Mucosa of stomach (tissue), 1 donor: ENCODE measurements around the gene GREB1L.

Experiments used
- H3K27me3 ChIP-seq: one replicate; pipeline ENCODE4 v1.7.0; 2013; ENCODE audit warnings: mild to moderate bottlenecking, low read length; ENCODE audit not compliant: control insufficient read depth, insufficient read depth
- H3K36me3 ChIP-seq: one replicate; pipeline ENCODE4 v1.7.0; 2013; ENCODE audit warnings: low read length; ENCODE audit not compliant: control insufficient read depth, insufficient read depth
- H3K4me1 ChIP-seq: one replicate; pipeline ENCODE4 v1.7.0; 2013; ENCODE audit warnings: mild to moderate bottlenecking, low read length; ENCODE audit not compliant: control insufficient read depth, insufficient read depth
- H3K4me3 ChIP-seq: one replicate; pipeline ENCODE4 v1.7.0; 2013; ENCODE audit warnings: low read length
- H3K9ac ChIP-seq: one replicate; pipeline ENCODE4 v1.7.0; 2013; ENCODE audit warnings: mild to moderate bottlenecking, low read length, moderate library complexity
- H3K9me3 ChIP-seq: one replicate; pipeline ENCODE4 v1.7.0; 2013; ENCODE audit warnings: mild to moderate bottlenecking, low read length, moderate library complexity; ENCODE audit not compliant: control insufficient read depth
- donor health status: Pancreatic carcinoma.

The GREB1L gene

DNA sequence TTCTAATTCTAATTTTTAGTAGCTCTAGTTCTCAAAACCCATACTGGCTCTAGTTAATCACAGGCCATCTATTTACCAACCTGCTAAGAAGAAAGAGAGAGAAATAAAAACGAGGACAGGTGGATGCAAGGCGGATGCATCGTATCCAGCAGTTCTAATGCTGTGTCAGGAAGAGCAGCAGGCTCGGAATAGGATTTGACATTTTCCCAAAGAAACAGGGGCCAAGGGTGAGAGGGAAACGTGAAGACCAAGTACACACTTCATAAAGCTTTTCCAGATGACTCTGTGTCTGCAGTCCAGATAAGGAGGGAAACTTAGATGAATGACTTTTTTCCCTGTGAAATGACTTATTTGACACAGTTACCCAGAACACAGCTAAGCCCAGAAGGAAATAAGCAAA, 241.0 kb downstream of the GREB1L start:
- Histone ChIP-seq H3K27me3 (no peaks in the 10 kb centered on the region), H3K9ac (no peak overlapping the region), H3K36me3 (no peaks in the 10 kb centered on the region), H3K4me3 (no peak overlapping the region), H3K9me3 (no peaks in the 10 kb centered on the region), H3K4me1 (no peaks in the 10 kb centered on the region)

DNA sequence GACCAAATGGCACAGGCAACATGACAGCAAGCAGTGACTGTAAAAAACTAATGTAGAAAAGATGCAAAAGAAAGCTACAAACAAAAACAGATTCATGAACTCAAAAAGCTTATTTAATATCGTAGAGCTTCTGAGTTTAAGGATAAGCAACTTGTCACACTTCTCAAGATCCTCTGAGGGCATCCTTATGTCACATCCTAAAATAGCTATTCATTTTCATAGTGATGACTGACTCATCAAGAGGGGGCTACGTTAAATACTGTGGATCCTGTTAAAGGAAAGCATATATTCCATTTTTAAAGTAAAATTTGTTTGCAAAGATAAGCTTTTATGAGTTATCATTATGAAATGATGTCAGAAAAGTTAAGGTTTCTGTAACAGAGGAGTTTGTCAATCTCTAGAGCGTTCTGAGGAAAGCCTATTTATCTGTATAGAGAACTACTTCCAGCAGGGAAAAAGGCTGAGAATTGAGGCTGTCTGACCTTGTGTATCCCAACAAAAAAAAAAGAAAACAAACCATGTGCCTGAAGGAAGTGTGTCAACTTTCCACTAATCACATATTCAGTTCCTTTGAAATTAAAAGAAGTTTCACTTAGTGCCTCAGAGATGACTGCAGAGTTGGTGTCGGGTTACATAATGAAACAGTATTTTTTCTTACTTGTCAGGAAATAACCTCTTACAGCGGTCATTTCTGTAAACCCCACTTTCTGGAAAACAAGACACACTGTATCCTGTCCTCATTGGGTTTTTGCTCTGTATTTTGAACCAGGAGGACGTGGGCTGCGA, 243.0 kb downstream of the GREB1L start:
- no peaks in the 10 kb centered on the region for H3K27me3 ChIP-seq
- H3K9me3 ChIP-seq, result no peaks in the 10 kb centered on the region
- H3K4me3 ChIP-seq, result no peak overlapping the region
- no peak overlapping the region for H3K9ac ChIP-seq
- no peaks in the 10 kb centered on the region for H3K36me3 ChIP-seq
- no peaks in the 10 kb centered on the region for H3K4me1 ChIP-seq

DNA sequence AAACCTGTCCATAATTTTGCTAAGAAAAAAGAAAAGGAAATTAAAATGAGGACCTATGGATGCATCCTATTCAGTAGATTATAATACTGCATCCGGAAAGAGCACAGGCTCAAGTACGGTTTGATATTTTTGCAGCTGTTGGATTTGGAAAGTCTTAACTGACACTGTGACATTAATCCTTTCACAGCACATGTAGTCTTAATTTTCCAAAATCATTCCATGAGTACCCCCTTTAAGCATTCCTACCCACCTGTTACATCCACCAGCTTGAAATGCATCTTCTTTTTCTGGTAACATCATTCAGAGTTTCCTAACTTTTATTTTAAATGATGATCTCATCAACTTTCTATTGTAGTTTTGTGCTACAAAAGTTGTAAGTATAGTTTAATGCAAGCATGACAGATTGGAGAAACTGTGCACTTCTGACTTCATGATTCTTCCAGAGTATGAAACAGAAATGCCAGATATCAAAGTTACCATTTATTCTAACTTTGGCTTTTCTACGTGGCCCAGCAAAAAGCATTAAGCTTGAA, 244.9 kb downstream of the GREB1L start:
- H3K9me3 ChIP-seq, result no peaks in the 10 kb centered on the region

DNA sequence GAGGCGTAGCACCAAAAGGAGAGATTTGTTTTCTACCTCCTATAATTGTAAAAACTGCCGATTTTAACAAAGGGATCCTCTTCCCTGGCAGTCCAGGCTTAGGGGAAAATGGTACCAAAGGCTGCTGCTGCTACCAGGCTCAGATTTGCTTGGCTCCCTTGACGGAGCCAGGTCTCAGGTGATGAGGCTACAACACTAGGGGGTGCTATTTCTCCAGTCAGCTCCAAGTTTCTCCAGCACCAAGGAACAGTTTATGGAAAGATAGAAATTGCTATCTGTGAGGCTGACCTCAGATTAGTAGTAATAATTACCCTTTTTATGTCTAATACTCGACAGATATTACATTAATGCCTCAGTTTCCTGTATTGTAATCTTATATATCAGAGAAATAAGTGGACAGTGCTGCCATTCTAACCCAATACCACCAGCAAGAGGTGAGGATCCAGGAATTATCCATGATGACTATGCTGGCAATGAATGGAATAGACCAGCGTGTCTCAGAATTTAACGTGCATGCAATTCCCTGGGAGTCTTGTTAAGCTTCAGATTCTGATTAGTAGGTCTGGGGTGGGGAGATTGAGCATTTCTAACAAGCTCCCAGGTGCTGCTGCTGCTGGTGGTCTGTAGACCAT, 247.2 kb downstream of the GREB1L start:
- no peaks in the 10 kb centered on the region for H3K36me3 ChIP-seq
- no peak overlapping the region for H3K4me3 ChIP-seq
- no peak overlapping the region for H3K9ac ChIP-seq
- H3K4me1 ChIP-seq, result no peaks in the 10 kb centered on the region
- no peaks in the 10 kb centered on the region for H3K27me3 ChIP-seq
- H3K9me3 ChIP-seq, result no peaks in the 10 kb centered on the region

More for the DNA sequence above, 244.9 kb downstream of the GREB1L start:
- no peak overlapping the region for H3K4me3 ChIP-seq
- no peak overlapping the region for H3K9ac ChIP-seq
- H3K4me1 ChIP-seq, result no peaks in the 10 kb centered on the region
- H3K27me3 ChIP-seq, result no peaks in the 10 kb centered on the region
- H3K36me3 ChIP-seq, result no peaks in the 10 kb centered on the region

DNA sequence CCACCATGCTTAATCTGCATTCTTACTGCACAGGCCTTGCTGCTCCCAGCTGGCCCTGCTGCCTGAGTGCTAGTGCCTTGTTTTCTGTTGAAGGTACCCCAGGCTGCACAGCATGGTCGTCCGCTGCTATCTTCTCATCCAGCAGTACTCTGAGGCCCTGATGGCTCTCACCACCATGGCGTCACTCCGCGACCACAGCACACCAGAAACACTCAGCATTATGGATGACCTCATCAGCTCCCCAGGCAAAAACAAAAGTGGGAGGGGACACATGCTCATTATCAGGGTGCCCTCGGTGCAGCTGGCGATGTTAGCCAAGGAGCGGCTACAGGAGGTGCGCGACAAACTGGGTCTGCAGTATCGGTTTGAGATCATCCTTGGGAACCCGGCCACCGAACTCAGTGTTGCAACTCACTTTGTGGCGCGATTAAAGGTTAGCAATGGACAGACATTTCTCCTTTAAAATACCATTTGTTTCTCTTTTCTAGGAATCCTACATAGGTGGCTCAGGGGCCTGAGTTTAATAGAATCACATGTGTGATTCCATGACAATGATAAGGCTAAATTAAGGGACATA, 248.0 kb downstream of the GREB1L start:
- H3K36me3 ChIP-seq, result no peaks in the 10 kb centered on the region
- H3K4me1 ChIP-seq, result no peaks in the 10 kb centered on the region
- H3K9ac ChIP-seq, result no peak overlapping the region
- no peaks in the 10 kb centered on the region for H3K27me3 ChIP-seq
- no peaks in the 10 kb centered on the region for H3K9me3 ChIP-seq
- H3K4me3 ChIP-seq, result no peak overlapping the region

DNA sequence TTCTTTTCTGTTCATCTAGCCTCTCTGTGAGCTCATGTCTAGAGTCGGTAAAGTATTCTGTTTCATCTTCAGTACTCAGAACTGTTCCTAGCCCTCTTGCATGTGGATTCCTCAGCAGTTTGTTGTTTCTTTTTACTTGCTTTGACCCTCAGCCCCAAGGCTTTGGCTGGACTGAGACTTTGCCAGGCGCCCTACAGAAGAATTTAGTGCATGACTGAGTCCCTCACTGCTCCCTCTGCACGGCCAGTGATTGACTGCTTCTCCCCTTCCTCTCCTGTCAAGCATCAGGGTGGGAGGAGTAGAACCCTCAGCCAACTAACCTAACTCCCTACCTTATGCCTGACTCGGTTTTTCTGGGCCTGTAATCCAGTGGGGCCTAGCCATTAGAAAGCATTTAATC, 248.7 kb downstream of the GREB1L start:
- H3K9ac ChIP-seq, result no peak overlapping the region
- H3K4me1 ChIP-seq, result no peaks in the 10 kb centered on the region
- H3K36me3 ChIP-seq, result no peaks in the 10 kb centered on the region
- no peak overlapping the region for H3K4me3 ChIP-seq
- no peaks in the 10 kb centered on the region for H3K9me3 ChIP-seq
- H3K27me3 ChIP-seq, result no peaks in the 10 kb centered on the region

DNA sequence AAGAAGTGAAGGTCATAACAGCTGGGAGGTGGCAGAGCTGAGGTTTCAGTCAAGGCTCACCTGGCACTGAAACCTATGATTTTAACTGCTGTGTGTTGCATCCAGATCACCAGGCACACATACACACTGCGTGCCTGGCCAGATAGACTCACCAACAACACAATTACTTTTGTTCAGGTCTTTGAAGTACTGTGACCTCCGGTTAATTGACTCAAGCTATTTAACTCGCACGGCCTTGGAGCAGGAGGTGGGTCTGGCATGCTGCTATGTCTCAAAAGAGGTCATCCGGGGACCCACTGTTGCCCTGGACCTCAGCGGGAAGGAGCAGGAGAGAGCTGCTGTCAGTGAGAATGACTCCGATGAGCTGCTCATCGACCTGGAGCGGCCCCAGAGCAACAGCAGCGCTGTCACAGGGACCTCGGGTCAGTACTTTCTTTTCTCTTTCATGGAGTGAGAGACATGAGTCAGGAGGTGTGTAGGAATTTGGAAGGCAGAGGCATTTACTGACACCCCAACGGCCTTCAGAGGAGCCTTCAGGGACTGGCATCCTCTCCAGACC, 254.3 kb downstream of the GREB1L start:
- Histone ChIP-seq H3K9me3 (no peaks in the 10 kb centered on the region), H3K4me3 (no peak overlapping the region), H3K27me3 (no peaks in the 10 kb centered on the region)

DNA sequence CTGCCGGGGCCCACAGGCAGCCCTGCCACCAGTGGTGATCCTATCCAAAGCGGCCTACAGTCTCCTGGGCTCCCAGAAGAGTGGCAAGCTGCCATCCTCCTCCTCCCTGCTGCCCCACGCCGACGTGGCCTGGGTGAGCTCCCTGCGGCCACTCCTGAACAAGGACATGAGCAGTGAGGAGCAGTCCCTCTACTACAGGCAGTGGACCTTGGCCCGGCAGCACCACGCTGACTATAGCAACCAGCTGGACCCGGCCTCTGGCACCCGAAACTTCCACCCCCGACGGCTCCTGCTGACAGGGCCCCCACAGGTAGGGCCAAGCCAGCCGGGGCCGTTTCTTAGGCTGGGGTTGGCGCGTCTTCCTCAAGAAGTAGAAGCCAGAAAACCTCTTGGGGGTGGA, 258.0 kb downstream of the GREB1L start:
- H3K4me1 ChIP-seq, result no peaks in the 10 kb centered on the region
- H3K9me3 ChIP-seq, result no peaks in the 10 kb centered on the region
- H3K4me3 ChIP-seq, result no peak overlapping the region
- H3K27me3 ChIP-seq, result no peaks in the 10 kb centered on the region
- H3K36me3 ChIP-seq, result no peaks in the 10 kb centered on the region
- no peak overlapping the region for H3K9ac ChIP-seq

More for the DNA sequence above, 254.3 kb downstream of the GREB1L start:
- no peak overlapping the region for H3K9ac ChIP-seq
- no peaks in the 10 kb centered on the region for H3K4me1 ChIP-seq
- no peaks in the 10 kb centered on the region for H3K36me3 ChIP-seq

DNA sequence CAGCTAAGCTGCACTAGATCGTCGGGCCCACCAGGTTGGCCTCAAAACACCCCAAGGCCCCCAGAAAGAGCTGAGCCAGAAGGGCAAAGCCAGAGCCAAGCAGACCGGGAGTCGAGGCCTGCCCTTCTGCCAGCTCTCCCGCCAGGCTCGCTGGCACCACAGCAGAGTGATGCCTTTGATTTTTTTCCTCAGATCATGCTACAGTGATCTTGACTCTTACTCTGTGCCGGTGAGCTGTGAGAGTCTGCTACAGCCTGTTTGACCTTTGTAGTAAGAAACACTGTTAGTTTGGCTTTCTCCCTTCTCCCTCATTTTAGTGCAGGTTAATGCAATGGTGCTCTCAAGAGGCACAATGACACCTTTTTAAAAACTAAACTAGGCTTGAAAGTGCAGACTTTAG, 260.6 kb downstream of the GREB1L start:
- H3K4me1 ChIP-seq, result no peaks in the 10 kb centered on the region
- H3K4me3 ChIP-seq, result no peak overlapping the region
- no peaks in the 10 kb centered on the region for H3K9me3 ChIP-seq
- H3K9ac ChIP-seq, result no peak overlapping the region
- no peaks in the 10 kb centered on the region for H3K36me3 ChIP-seq
- H3K27me3 ChIP-seq, result no peaks in the 10 kb centered on the region

DNA sequence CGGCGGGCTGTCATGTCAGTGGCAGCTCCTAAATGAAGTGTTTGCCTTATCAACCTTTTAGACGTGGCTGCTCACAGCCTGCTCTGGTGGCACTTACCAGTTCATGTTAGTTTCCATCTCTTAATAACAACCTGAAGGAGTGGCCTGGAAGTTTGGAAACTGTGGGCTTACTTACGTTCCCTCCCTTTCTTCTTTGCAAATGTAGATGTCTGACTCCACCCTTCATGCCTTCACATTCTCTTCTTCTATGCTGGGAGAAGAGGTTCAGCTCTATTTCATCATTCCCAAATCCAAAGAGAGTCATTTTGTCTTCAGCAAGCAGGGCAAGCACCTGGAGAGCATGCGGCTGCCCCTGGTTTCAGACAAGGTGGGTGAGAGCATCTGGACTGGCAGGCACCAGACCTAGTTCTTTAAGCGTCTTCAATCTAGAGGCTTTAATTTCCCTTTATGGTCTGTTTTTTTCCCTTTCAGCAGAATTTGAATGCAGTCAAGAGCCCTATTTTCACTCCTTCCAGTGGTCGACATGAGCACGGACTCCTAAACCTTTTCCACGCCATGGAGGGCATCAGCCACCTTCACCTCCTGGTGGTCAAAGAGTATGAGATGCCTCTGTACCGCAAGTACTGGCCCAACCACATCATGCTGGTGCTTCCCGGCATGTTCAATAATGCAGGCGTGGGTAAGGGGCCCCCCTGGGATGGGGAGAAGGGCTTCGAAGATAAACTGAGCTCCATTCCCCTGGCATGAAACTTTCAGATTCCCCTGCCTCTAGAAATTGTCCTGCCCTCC, 266.1 kb downstream of the GREB1L start:
- Histone ChIP-seq H3K9me3 (no peaks in the 10 kb centered on the region), H3K4me1 (no peaks in the 10 kb centered on the region), H3K36me3 (no peaks in the 10 kb centered on the region), H3K27me3 (no peaks in the 10 kb centered on the region), H3K4me3 (no peak overlapping the region), H3K9ac (no peak overlapping the region)

DNA sequence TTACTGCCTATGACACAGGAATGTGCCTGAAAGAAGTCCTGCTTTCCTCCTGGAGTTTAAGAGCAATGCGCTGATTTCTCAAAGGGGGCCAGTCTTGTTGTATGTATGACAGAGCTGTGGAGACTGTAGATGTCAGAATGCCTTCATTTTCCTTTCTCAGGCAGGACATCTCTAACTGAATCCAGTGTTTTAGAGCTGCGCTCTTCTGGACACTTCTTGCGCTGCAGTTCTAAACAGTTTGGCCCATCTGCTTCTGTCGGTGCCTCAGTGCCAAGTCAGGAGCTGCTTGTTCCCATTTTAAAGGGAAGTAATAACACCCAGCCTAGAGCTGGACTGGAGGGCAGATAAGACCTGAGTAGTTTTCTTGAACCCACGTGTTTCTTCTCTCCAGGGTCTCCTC, 267.0 kb downstream of the GREB1L start:
- H3K4me3 ChIP-seq, result no peak overlapping the region
- no peaks in the 10 kb centered on the region for H3K27me3 ChIP-seq
- no peaks in the 10 kb centered on the region for H3K36me3 ChIP-seq
- no peaks in the 10 kb centered on the region for H3K9me3 ChIP-seq
- no peak overlapping the region for H3K9ac ChIP-seq
- H3K4me1 ChIP-seq, result no peaks in the 10 kb centered on the region
